HG03108 (cell line): ENCODE results near the gene MRPL55.
"Not testable (repeated sequence)": the region's sequence is repeated elsewhere in the genome, so short reads cannot be mapped to it uniquely, and the experiment has no call there.

Experiments
- ATAC-seq: cut with Tn5 transposase; IDR thresholded peaks from one replicate; pipeline ENCODE4 v1.9.1; 2021; ENCODE audit warnings: moderate library complexity; ENCODE audit not compliant: unreplicated experiment

MRPL55 gene

GRCh38 chr1:228125185-228125584 lies 16.1 kb upstream of the MRPL55 start:
- ATAC-seq, result no peak

- ATAC-seq, result no peak
Measured at GRCh38 chr1:228123505-228123904, 14.4 kb upstream of the MRPL55 start.

- ATAC-seq, result no peak
Measured at GRCh38 chr1:228122921-228123441, 13.9 kb upstream of the MRPL55 start.

GRCh38 chr1:228120857-228121489 lies 11.9 kb upstream of the MRPL55 start:
- ATAC-seq, result no peak

- no peak for ATAC-seq
Measured at GRCh38 chr1:228120351-228120750, 11.3 kb upstream of the MRPL55 start.

GRCh38 chr1:228118040-228118439 lies 8.9 kb upstream of the MRPL55 start:
- ATAC-seq, result no peak

- no peak for ATAC-seq
Measured at GRCh38 chr1:228117335-228117734, 8.2 kb upstream of the MRPL55 start.

- no peak for ATAC-seq
Measured at GRCh38 chr1:228114827-228115226, 5.7 kb upstream of the MRPL55 start.

GRCh38 chr1:228112617-228113016 lies 3.5 kb upstream of the MRPL55 start:
- no peak for ATAC-seq

- ATAC-seq, result no peak
Measured at GRCh38 chr1:228112167-228112566, 3.1 kb upstream of the MRPL55 start.

GRCh38 chr1:228111315-228111714 lies 2.2 kb upstream of the MRPL55 start:
- not testable (repeated sequence) for ATAC-seq

- no peak for ATAC-seq
Measured at GRCh38 chr1:228110556-228110955, 1.5 kb upstream of the MRPL55 start.

GRCh38 chr1:228109962-228110488 lies 926 bp upstream of the MRPL55 start:
- no peak for ATAC-seq

- ATAC-seq, result no peak
Measured at GRCh38 chr1:228108742-228109072, 392 bp downstream of the MRPL55 start.

GRCh38 chr1:228108055-228108690 lies 926 bp downstream of the MRPL55 start:
- ATAC-seq, result no peak

GRCh38 chr1:228107636-228108035 lies 1.5 kb downstream of the MRPL55 start:
- ATAC-seq, result no peak

- ATAC-seq, result no peak
Measured at GRCh38 chr1:228106800-228107054, 2.4 kb downstream of the MRPL55 start.

- ATAC-seq, result no peak
Measured at GRCh38 chr1:228105996-228106799, 2.9 kb downstream of the MRPL55 start.

GRCh38 chr1:228105270-228105995 lies 3.7 kb downstream of the MRPL55 start:
- no peak for ATAC-seq

GRCh38 chr1:228104526-228105269 lies 4.4 kb downstream of the MRPL55 start:
- no peak for ATAC-seq
